Gastroesophageal sphincter (tissue), 2 donors: Measurements from ENCODE around the gene PTPRG.

ENCODE experiments used
- POLR2A ChIP-seq, 2 donors: fragments of 450-650 bp; IDR thresholded peaks; one replicate each; pipeline ENCODE4 v1.6.1; 2017; ENCODE audit warnings: antibody characterized with exemption in 2 of 2, mild to moderate bottlenecking in 2 of 2, moderate library complexity in 1 of 2
- POLR2AphosphoS5 ChIP-seq: sonication (generic); formaldehyde crosslinking; IDR thresholded peaks from one replicate; pipeline ENCODE4 v1.6.1; 2017; ENCODE audit warnings: antibody characterized with exemption

DNA sequence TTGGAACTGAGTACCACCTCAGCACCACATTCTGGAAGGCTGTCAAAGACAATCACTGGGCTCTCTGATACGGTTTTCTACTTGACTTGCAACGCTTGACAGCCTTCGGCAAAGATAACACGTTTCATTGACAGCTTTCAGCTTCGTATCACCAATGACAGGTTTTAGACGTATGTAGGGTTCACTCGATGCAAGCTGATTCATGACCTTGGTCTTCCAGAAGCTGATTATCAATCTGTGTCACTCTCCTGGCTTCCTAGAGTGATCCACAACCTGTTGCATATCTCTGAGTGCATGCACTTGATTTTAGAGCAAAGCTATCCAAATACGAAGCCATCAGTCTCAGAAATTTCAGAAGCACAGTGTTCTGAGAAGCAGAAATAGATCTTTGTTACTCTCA lies 430.3 kb downstream of the PTPRG start:
- TF ChIP-seq POLR2A (IDR thresholded peaks at IDR 0.05) (no peak), POLR2AphosphoS5 (no peak)
